H1 (cell line): ENCODE data around the gene RNF13. TPM values are rescaled to one million over a fixed set of nuclear protein-coding genes. Genes with fewer than 3 reads are reported as not detected.

Experiments
- CTCF ChIA-PET: fragments of 300-600 bp; sonication (Branson Sonifier 250); formaldehyde crosslinking; loops from one replicate; lab custom pipeline; 2021; ENCODE audit not compliant: partially characterized antibody; lab: Charles Lee
- POLR2A ChIA-PET: fragments of 300-600 bp; sonication (Branson Sonifier 250); formaldehyde crosslinking; loops from one replicate; lab custom pipeline; 2021; ENCODE audit warnings: inconsistent platforms; ENCODE audit not compliant: partially characterized antibody; lab: Charles Lee
- DNase-seq, 2 experiments: peaks; one replicate each; pipeline versions ENCODE4 v3.0.0 to v3.0.0-alpha.2; 2010 to 2022; ENCODE audit warnings: low spot score in 2 of 2, low read depth in 1 of 2, mixed read lengths in 1 of 2
- FAIRE-seq: peaks from 2 replicates; lab custom pipeline; 2011; peaks lifted over from hg19 to GRCh38; lab: Jason Lieb, UNC
- H2AFZ ChIP-seq: 2 replicates; pipeline ENCODE4 v1.8.1; 2012; ENCODE audit warnings: low read length, inconsistent platforms
- H2AK5ac ChIP-seq: 2 replicates; pipeline ENCODE4 v1.6.1; 2013; ENCODE audit warnings: low read depth, low read length
- H2BK120ac ChIP-seq: replicated peaks from 2 replicates; pipeline ENCODE3; 2013; ENCODE audit warnings: low read depth, low read length, inconsistent platforms
- H2BK12ac ChIP-seq: 2 replicates; pipeline ENCODE4 v1.6.1; 2013; ENCODE audit warnings: low read depth, low read length
- H2BK15ac ChIP-seq: 2 replicates; pipeline ENCODE4 v1.6.1; 2013; ENCODE audit warnings: low read length
- H2BK20ac ChIP-seq: 2 replicates; pipeline ENCODE4 v1.6.1; 2013; ENCODE audit warnings: low read length
- H2BK5ac ChIP-seq: 2 replicates; pipeline ENCODE4 v1.6.1; 2013; ENCODE audit warnings: low read depth, low read length
- H3K14ac ChIP-seq: 2 replicates; pipeline ENCODE4 v1.6.1; 2013; ENCODE audit warnings: inconsistent platforms; ENCODE audit not compliant: insufficient read length
- H3K18ac ChIP-seq: 2 replicates; pipeline ENCODE4 v1.6.1; 2013; ENCODE audit warnings: low read length; ENCODE audit errors: extremely low read depth
- H3K23ac ChIP-seq: 2 replicates; pipeline ENCODE4 v1.6.1; 2013; ENCODE audit warnings: inconsistent platforms; ENCODE audit not compliant: insufficient read length
- H3K23me2 ChIP-seq: 2 replicates; pipeline ENCODE4 v1.6.1; 2013; ENCODE audit warnings: low read depth, low read length
- H3K27ac ChIP-seq: 2 replicates; pipeline ENCODE4 v1.6.1; 2011; ENCODE audit warnings: low read depth, low read length, inconsistent platforms
- H3K27me3 ChIP-seq, 4 experiments: replicated peaks in 1 of 4; 1 replicate in 1 of 4; 2 replicates in 3 of 4; pipeline versions ENCODE4 v1.6.1 to v1.8.1; 2011 to 2013; ENCODE audit warnings: low read length in 3 of 4, mild to moderate bottlenecking in 3 of 4, inconsistent platforms in 2 of 4, mixed read lengths in 2 of 4, moderate library complexity in 1 of 4; ENCODE audit not compliant: control insufficient read depth in 3 of 4, insufficient read depth in 3 of 4; ENCODE audit errors: extremely low read depth in 1 of 4
- H3K36me3 ChIP-seq, 4 experiments: 2 replicates each; pipeline versions ENCODE4 v1.6.1 to v1.8.1; 2011 to 2013; ENCODE audit warnings: mild to moderate bottlenecking in 4 of 4, low read length in 3 of 4, moderate library complexity in 2 of 4, control low read depth in 1 of 4, inconsistent platforms in 1 of 4; ENCODE audit not compliant: insufficient read depth in 4 of 4, control insufficient read depth in 2 of 4
- H3K4ac ChIP-seq: replicated peaks from 2 replicates; pipeline ENCODE3; 2013; ENCODE audit warnings: low read length, low read depth, mixed read lengths, inconsistent platforms; ENCODE audit not compliant: insufficient read length
- H3K4me1 ChIP-seq, 4 experiments: replicated peaks in 1 of 4; 1 replicate in 1 of 4; 2 replicates in 3 of 4; pipeline versions ENCODE4 v1.6.1 to v1.8.1; 2011 to 2013; ENCODE audit warnings: low read length in 3 of 4, inconsistent platforms in 2 of 4, mixed read lengths in 1 of 4; ENCODE audit not compliant: insufficient read depth in 4 of 4, control insufficient read depth in 3 of 4
- H3K4me2 ChIP-seq, 2 experiments: 2 replicates each; pipeline versions ENCODE4 v1.6.1 to v1.8.1; 2011 to 2013; ENCODE audit warnings: low read depth in 2 of 2, low read length in 2 of 2, control low read depth in 1 of 2, inconsistent platforms in 1 of 2, mild to moderate bottlenecking in 1 of 2; ENCODE audit not compliant: insufficient read depth in 1 of 2
- H3K4me3 ChIP-seq, 4 experiments: fragments of 200-600, 300-600 bp in 1 of 4; sonication (generic), shearing (Covaris generic), sonication (Bioruptor Twin) in 1 of 4; 2 replicates each; pipeline versions ENCODE4 v1.5.1 to v1.8.1; 2011 to 2016; ENCODE audit warnings: low read length in 4 of 4, low read depth in 3 of 4, control low read depth in 2 of 4, inconsistent platforms in 2 of 4, mild to moderate bottlenecking in 2 of 4, mixed read lengths in 1 of 4, moderate library complexity in 1 of 4; ENCODE audit not compliant: insufficient read depth in 2 of 4; ENCODE audit errors: extremely low read depth in 1 of 4
- H3K56ac ChIP-seq: replicated peaks from 2 replicates; pipeline ENCODE3; 2013; ENCODE audit warnings: low read depth, mild to moderate bottlenecking, mixed read lengths, low read length, inconsistent platforms; ENCODE audit not compliant: insufficient read length
- H3K79me1 ChIP-seq: 2 replicates; pipeline ENCODE4 v1.6.1; 2013; ENCODE audit warnings: low read depth, low read length, control low read depth
- H3K79me2 ChIP-seq, 2 experiments: 2 replicates each; pipeline versions ENCODE4 v1.6.1 to v1.8.1; 2012 to 2013; ENCODE audit warnings: low read length in 2 of 2, mild to moderate bottlenecking in 2 of 2, inconsistent platforms in 1 of 2; ENCODE audit not compliant: insufficient read depth in 2 of 2, control insufficient read depth in 1 of 2
- H3K9ac ChIP-seq, 4 experiments: replicated peaks in 1 of 4; 1 replicate in 1 of 4; 2 replicates in 3 of 4; pipeline versions ENCODE4 v1.6.1 to v1.8.1; 2011 to 2013; ENCODE audit warnings: low read depth in 3 of 4, low read length in 3 of 4, control low read depth in 2 of 4, mild to moderate bottlenecking in 2 of 4, moderate library complexity in 2 of 4, inconsistent platforms in 1 of 4; ENCODE audit errors: extremely low read depth in 1 of 4
- H3K9me3 ChIP-seq, 2 experiments: 2 replicates each; pipeline versions ENCODE4 v1.6.1 to v1.8.1; 2012 to 2013; ENCODE audit warnings: mild to moderate bottlenecking in 2 of 2, moderate library complexity in 2 of 2, control low read depth in 1 of 2, inconsistent platforms in 1 of 2, low read depth in 1 of 2, low read length in 1 of 2, mixed read lengths in 1 of 2; ENCODE audit not compliant: insufficient read depth in 2 of 2
- H4K20me1 ChIP-seq, 2 experiments: replicated peaks in 1 of 2; 2 replicates each; pipeline versions ENCODE3 to v1.8.1; 2011 to 2013; ENCODE audit warnings: inconsistent platforms in 2 of 2, low read length in 2 of 2, mild to moderate bottlenecking in 1 of 2; ENCODE audit not compliant: insufficient read depth in 2 of 2, control insufficient read depth in 1 of 2
- H4K5ac ChIP-seq: 2 replicates; pipeline ENCODE4 v1.6.1; 2013; ENCODE audit warnings: low read length, low read depth, mixed read lengths, inconsistent platforms; ENCODE audit not compliant: insufficient read length
- H4K8ac ChIP-seq: 2 replicates; pipeline ENCODE4 v1.8.0; 2013; ENCODE audit warnings: mild to moderate bottlenecking, moderate library complexity, low read length, inconsistent platforms; ENCODE audit not compliant: insufficient read depth; ENCODE audit errors: extremely low read depth
- H4K91ac ChIP-seq: replicated peaks from 2 replicates; pipeline ENCODE3; 2013; ENCODE audit warnings: low read length, mixed read lengths, inconsistent platforms; ENCODE audit not compliant: insufficient read length
- MAFK ChIP-seq: IDR thresholded peaks from 2 replicates; pipeline ENCODE4 v1.6.1; 2012; ENCODE audit warnings: low read depth, mild to moderate bottlenecking, improper control_type of control experiment, low read length
- MAX ChIP-seq: IDR thresholded peaks from 2 replicates; pipeline ENCODE4 v1.6.1; 2012; ENCODE audit warnings: inconsistent platforms
- SAP30 ChIP-seq: fragments of 300-600 bp; sonication (generic); IDR thresholded peaks from 2 replicates; pipeline ENCODE4 v1.7.1; 2012; ENCODE audit warnings: low read length, moderate library complexity, mild to moderate bottlenecking, inconsistent platforms; ENCODE audit not compliant: insufficient read depth, insufficient replicate concordance
- WGBS, 2 experiments: shearing (Covaris generic) in 1 of 2; methylation state at CpG; one replicate each; pipeline versions ENCODE4 v1.1.6 to v1.1.7; 2013 to 2015; ENCODE audit warnings: low lambda C conversion rate in 2 of 2, mixed read lengths in 2 of 2, inconsistent platforms in 1 of 2, low coverage in 1 of 2, missing lambda C conversion rate in 1 of 2; ENCODE audit not compliant: insufficient replicate concordance in 2 of 2, insufficient coverage in 1 of 2, insufficient read length in 1 of 2; ENCODE audit errors: extremely low coverage in 1 of 2, missing lambda C conversion rate in 1 of 2; 5-methylcytosine and 5-hydroxymethylcytosine counted together
- polyA plus RNA-seq, 7 experiments: library from polyadenylated mRNA; depleted of rRNA in 3 of 7; stranded (reverse) in 5 of 7; unstranded in 2 of 7; fragments of >200 nt in 5 of 7; fragments of 200-250 nt in 2 of 7; gene quantifications; 1 replicate in 5 of 7; 2 replicates in 1 of 7; 4 replicates in 1 of 7; pipeline versions ENCODE4 v1.2.1 to v1.2.3, GENCODE V29; 2011 to 2013; ENCODE audit warnings: missing spikeins in 2 of 7, mixed read lengths in 2 of 7
- total RNA-seq: library from RNA; stranded (reverse); fragmentation: NEBNext Ultra II Directional; extraction: Animal tissue kit (Norgen Biotek cat#: 25700); gene quantifications from 2 replicates; pipeline ENCODE4 v1.2.1, GENCODE V29; 2021

RNF13 gene
- total and polyA plus RNA-seq, 2 of the 8 experiments (the other 6 are each of a cell fraction or from before 2014, with no cell fraction given): 19.4 to 35.4 TPM

DNA sequence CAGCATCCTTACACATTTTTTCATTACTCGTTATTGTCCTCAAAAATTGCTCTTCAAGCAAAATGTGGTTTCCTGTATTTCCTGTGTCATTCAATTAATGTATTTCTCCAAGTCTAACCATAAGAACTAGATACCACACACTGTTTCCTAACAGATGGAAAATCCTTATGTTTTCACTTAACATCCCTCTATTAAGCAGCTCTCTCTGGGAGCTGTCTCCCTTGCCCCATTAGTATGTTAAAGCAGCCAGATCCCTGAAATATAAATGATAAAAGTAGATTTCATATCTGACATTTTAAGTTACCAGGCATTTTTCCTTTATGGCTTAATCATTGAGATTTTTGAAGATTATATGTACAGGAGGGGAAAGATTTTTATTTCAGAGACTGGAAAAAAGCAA is 141.8 kb downstream of the RNF13 start:
- Histone ChIP-seq H3K79me2 (peaks cover 0 to 22% of the 10 kb centered on the region in 2 experiments; a peak in 2 of 4 replicates), H3K4ac (no peak overlapping the region), H3K18ac (no peak overlapping the region), H3K23me2 (no peaks in the 10 kb centered on the region), H3K23ac (no peak overlapping the region), H2BK15ac (no peak overlapping the region), H3K4me2 (no peak overlapping the region), H4K8ac (no peak overlapping the region), H3K9ac (no peak overlapping the region), H2BK120ac (no peak overlapping the region), H2BK12ac (no peak overlapping the region), H2AFZ (no peak overlapping the region), H3K79me1 (no peaks in the 10 kb centered on the region), H3K27me3 (no peaks in the 10 kb centered on the region), H4K5ac (no peak overlapping the region), H3K9me3 (no peaks in the 10 kb centered on the region), H3K14ac (no peak overlapping the region), H2BK5ac (no peak overlapping the region), H4K91ac (no peak overlapping the region), H2BK20ac (no peak overlapping the region), H3K56ac (no peak overlapping the region), H3K27ac (no peak overlapping the region), H3K4me1 (peaks cover 0 to 4% (median 2%) of the 10 kb centered on the region in 4 experiments; a peak in 3 of 7 replicates), H3K36me3 (peaks cover 0 to 5% (median 2%) of the 10 kb centered on the region in 4 experiments; a peak in 3 of 8 replicates), H4K20me1 (peaks cover 2 to 5% of the 10 kb centered on the region in 2 experiments), H3K4me3 (no peak overlapping the region), H2AK5ac (no peak overlapping the region)
- DNase-seq (no peak), FAIRE-seq (no peak)
- ChIA-PET POLR2A (interaction anchor here (0.9 to 3.1 kb wide), 3 partner anchors 15 to 229 kb away, joined by 3 to 10 read pairs (median 3); no protein-coding TSS in a partner anchor), CTCF (interaction anchor here (1.3 to 2.0 kb wide), 6 partner anchors 13 to 286 kb away, joined by 3 to 10 read pairs (median 4); partner anchors contain the start of gene PFN2)
- WGBS, 2 experiments: 71% methylated on average over 1 of the region's 1 CpG; no CpG with 5 or more reads in 1 of the 2 experiments
- TF ChIP-seq MAX (no peak), SAP30 (no peak), MAFK (no peak)
